COLO668 (cell line): ENCODE data around the gene NAV1.
A peak's percentile ranks its signal among the peaks of the same experiment; 100 is the strongest.
"Not testable (repeated sequence)": the region's sequence is repeated elsewhere in the genome, so short reads cannot be mapped to it uniquely, and the experiment has no call there.

Source experiments
- DNase-seq: peaks from one replicate; lab custom pipeline; 2025; ENCODE audit not compliant: unreplicated experiment; lab: John Stamatoyannopoulos, UW

NAV1 gene

DNA sequence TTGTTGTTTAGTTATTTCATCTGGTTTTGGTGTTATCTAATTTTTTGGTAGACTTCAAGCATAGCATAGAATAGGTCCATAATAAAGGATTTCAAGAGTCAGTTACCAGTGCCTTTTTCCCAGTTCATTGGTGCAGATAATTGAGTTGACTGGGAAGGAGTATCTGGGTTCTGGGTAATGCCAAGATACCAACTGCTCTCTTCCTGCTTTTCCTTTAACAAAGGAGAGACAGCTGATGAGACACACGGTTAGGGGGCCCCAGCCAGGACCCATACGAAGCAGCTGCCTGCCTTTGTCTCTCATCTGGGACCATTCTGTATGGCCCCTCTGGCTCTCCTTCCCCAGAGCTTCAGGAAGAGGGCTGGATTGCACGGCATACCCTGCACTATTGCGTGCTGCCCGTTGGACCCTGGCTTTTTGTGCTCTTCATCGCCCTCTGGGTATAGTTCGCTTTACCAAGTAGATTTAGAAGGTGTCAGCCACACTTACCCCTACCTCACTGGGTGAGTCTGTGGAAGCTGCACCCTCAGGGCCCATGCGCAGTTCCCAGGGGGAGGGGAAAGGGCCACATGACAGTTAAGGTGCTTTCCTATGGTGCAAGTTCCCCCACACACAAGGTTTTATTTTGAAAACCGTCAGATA is 7.0 kb downstream of the NAV1 start:
- DNase-seq = peak; percentile 32

DNA sequence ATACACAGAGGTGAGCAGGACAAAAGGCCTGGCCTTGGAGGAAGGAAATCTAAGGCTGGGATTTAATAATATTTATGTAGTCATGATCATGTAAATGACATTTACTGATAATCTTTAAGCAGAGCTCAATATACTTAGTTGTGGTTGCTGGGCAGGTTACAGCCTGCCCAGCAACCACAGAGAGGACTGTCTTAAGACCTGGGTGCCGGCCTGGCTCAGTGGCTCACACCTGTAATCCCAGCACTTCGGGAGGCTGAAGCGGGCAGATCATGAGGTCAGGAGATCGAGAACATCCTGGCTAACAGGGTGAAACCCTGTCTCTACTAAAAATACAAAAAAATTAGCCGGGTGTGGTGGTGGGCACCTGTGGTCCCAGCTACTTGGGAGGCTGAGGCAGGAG is 10.6 kb downstream of the NAV1 start:
- DNase-seq = not testable (repeated sequence)

DNA sequence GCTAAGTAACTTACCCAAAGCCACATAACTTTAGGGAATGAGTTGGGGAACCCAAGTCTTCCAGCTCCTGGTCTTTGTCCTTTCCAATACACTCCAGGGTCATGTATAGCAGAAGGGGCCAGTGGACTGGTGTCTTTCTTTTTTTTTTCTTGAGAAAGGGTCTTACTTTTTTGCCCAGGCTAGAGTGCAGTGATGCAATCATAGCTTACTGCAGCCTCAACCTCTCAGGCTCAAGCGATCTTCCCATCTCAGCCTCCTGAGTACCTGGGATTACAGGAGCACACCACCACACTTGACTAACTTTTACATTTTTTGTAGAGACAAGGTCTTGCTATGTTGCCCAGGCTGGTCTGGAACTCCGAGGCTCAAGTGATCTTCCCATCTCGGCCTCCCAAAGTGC is 12.2 kb downstream of the NAV1 start:
- no peak for DNase-seq

DNA sequence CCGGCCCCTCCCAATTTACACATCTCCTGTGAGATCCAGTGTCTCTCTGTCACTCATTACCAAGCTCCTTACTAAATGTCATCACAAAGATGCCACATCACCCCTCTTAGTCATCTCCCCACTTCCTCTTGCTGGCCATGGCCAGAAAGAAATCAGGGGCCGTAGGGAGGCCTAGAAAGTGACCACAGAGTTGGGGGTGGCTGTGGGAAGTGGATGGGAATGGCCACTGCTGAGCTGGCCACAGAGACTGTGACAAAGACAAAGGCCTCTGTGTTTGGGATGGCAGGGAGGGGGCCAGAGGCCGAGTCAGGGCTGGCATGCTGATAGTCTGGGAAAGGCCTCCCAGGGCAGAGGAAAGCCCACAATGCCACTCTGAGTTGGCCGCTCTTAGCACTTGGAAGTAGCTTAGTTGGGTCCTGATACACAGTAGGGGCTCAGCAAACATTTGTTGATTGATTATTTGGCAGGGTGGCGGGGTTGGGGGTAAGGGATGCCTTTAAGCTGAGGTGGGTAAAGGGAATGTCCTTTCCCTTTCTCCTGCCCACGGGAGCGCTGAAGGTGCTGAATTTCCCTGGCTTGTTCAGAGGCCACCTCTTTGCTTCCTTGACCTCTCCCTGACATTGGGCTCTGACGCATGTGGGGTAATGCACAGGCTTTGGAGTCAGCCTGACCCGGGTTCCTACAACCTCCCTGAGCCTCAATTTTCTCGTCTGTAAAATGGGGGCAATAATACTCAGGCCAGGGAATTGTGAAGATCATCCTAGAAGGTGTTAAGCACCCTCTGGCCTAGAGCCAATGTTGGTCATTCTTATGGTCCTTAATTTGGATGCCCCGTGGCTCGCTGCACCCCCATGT is 13.2 kb downstream of the NAV1 start:
- no peak for DNase-seq

DNA sequence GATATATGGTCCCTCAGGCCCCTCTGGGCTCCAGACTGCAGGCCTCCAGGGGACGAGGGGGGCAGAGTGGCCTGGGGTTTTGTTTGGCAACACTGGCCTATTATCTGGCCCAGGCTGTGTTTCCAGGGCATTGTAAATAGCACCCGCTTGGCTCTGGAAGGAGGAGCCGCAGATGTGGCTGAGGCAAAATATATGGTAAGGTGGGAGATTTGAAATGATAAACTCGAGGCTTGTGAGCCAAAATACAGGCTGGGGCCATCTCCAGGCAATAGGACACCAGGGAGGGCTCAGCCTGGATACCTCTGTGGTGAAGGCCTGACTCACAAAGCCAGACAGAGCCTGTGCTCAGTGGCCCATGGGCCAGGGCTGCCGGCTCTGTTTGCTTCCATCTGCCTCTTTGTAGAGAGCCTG is 14.0 kb downstream of the NAV1 start:
- DNase-seq = no peak

DNA sequence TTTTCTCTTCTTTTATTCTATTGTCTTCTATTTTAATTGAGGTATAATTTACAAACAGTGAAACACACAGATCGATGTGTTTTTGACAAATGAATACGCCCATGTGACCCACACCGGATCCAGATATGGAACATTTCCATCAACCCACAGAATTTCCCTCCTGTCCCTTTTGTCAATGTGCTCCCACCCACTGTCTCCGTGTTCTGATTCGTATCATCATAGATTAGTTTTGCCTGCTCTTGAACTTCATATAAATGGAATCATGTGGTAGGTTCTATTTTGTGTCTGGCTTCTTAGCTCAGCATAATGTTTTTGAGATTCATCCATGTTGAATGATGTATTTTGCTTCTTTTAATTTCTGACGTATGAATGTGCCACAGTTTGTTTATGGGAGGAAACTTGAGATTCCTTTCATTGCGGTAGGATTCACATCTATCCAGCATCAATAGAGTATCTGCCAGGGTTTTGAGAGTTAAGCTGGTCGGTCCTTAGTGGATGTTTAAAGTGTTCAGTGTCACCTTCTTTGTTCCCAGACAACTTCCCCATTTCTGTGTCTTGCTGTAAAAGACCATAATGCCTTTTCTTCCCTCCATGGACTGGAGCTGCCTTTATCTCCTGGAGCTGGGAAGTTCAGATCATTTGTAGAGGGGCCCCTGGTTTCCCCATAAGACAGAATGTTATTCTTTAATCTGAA is 14.7 kb downstream of the NAV1 start:
- no peak for DNase-seq

DNA sequence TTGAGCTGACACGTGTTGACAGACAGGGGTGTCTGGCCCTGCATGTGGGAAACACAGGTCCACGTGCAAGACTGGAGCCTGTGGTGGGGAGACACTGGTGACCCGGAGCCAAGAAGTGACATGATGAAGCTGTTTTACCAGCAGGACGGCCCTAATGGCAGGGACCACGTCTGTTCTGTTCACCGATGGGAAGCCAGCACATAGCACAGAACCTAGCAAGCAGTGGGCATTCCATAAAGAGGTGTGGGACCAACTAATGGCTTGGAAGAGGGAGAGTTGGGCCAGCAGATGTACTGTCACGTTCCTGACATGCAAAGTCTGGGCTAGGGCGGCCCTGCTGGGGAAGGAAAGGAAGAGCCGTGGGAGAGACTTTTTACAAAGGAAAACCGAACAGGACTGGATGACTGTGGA is 15.3 kb downstream of the NAV1 start:
- no peak for DNase-seq

DNA sequence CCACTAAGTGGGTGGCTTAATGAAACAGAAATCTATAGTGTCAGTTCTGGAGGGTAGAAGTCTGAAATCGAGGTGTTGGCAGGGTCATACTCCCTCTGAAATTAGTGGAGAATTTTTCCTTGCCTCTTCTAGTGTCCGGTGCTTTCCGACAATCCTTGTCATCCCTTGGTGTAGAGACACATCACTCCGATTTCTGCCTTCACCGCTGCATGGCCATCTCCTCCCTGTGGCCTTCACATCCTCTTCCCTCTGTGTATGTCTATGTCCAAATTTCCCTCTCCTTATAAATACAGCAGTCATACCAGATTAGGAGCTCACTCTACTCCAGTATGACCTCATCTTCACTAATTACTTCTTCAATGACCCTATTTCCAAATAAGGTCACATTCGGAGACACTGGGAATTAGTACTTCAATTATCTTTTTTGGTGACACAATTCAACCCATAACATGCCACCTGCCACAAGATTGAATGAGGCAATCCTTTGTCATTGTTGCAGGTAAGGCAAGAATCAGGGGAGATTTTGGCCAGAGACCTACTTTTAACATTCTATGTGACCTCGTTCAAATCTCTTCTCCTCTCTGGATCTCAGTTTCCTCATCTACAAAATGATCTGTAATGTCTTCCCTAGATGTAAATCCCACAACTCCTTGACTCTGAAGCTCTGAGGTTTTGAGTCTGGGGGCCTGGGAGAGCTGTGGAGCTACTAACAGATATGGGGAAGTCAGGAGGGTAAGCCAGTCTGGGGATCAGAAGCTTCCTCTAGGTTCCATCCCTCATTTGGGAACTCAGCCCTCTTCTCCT is 16.1 kb downstream of the NAV1 start:
- DNase-seq = no peak

DNA sequence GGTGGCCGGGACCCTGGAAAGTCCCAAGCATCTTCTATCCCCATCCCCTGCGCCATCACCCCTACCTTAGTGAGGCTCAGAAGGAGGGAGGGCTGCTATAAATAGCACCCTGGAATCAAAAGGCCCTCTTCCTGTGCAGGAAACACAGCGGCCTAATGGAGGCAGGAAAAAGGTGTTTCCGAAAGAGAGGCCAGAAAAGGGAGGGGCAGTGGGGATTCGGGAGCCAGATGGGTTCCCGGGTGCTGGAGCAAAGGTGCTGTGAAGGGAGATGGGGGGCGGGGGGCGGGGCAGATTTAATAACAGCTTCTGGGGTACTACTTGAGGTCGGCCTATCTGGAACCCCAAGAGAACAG is 16.6 kb downstream of the NAV1 start:
- DNase-seq = no peak

DNA sequence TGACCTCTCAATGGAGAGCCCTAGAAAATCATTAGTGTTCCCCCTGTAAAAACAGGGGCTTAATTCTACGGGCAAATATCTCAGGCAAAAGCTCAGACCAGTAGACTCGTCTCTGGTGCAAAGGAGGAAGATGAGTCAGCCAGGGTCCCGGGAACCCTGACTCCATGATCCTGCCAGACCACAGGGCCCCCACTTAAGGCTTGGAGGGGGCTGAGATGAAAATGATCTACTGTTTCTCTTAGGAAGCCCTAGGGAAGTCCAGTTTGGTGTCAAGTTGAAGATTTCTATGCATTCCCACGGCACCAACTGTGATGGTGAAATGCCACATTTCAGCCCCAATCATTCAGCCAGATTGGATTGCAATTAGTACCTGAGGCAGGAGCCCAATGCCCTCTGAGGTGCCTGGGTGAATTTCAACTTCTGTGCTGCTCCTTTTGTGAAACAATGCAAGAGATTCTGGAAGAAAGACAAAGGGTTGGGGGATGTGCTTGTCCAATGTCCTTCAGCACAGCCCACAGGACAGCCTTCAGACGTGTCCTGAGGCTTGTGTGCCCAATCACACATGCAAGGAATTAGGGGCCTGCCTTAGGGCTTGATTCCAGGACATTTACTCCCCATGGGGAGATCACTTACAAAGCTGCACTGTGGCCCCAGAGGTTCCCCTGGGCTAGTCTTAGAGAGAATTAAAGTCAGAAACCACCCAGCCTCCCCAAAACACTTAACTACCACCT is 18.1 kb downstream of the NAV1 start:
- no peak for DNase-seq

DNA sequence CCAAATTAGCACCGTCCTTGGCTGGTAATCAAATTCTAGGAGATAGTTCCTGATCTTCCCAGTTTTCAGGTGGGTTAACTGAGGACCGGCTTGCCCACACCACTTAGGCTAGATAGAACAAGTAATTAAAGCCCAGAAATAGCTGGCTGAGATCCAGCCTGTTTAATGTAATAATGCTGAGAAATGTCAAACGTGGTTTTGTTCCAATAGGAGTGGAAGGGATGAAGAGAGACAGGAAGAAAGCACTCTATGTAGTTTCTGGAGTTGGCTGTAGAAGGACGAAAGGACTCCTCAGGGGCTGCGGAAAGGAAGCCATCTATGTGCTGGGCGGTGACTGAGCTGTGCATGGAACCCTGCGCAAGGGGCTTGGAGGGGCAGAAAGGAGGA is 18.6 kb downstream of the NAV1 start:
- no peak for DNase-seq

DNA sequence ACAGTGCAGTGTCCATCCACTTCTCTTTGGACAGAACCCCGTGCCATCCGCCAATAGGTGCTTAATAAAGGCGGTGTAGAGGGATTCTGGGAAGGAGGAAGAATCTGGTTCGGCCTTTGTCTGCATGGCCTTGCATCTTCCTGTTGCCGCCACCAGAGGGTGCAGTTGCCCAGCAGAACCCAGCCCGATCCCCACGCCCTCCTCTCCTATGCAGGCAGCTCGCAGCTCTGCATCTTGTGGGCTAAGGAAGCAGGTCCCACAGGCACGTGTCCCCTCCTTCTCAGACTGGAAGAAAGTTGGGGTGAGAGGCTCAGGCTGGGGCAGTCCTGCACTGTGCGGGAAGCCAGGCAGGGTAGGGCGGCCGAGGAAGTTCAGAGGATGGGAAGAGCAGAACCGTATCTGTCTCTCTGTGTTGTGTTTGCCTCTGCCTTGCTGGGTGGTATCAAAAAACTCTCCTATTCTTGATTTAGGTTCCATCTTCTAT is 20.8 kb downstream of the NAV1 start:
- DNase-seq = peak; percentile 79

DNA sequence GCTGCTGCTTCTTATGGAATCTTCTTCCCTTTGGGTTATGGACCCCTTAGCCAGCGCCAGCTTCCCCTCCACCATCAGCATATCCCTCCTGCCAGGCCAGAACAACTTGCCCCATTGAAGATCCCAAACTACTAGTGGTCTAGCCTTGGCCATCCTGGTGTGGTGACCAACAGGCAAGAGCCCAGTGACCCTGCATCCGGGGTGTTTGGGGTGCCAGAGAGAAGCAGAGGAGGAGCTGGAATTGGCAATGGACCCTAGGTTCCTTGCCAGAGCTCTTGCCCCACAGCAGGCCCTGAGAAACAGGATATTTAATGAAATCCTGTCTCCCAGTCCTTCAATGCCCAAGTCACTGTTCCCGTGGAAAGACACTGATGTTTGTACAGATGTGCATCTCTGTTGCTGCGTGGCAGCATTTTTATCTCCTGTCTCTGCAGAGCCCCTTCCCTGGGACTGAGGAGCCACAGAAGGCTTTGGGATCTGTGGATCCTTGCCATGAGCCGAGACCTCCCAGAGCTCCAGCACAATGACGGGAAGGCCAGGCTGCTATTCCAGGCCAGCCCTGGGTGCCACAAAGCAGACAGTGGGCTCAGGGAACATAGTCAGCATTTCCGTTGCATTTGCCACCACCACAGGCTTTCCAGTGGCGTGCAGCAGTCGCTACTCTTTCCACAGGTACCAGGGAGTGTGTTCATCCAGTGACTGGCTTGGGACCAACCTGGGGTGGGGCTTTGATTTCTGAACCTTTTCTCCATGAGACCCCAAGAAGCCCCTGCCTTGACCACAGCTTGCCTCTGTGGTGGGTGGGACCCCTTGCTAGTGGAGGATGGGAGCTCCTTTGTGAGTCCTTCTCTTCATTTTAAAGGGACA is 21.6 kb downstream of the NAV1 start:
- DNase-seq = no peak

DNA sequence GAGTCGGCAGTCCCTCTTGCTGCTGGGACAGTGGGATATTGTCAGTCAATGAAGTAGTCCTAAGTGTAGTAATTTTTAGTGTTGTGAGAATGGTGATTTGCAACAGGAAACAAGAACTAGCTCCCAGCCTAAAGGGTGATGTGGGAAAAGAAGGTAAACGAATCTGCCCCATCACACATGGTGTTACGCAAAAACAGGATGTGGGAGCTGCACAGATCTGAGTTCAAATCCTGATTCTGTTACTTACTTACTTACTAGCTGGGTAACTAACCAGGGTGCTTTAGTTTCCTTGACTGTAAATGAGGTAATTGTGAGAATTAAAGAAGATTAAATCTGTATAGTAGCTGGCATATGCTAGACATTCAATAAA is 22.3 kb downstream of the NAV1 start:
- no peak for DNase-seq

DNA sequence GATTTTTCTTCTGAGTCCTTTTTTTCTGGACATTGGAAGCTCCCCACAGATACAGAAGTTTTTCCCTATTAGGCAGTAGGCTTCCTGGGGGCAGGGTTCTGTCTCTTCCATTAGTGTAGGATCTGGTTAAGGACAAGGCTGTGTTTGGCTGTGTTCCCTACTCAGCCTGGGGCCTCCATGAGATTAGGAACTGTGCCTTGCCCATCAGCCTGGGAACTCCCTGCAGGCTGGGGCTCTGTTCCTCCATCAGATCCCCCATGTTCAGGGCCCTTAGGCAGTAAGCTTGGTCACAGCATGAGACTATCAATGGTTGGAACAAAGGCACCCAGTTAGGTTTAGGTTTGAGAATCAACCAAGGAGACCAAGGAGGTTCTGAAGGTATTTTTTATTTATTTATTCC is 22.7 kb downstream of the NAV1 start:
- no peak for DNase-seq

DNA sequence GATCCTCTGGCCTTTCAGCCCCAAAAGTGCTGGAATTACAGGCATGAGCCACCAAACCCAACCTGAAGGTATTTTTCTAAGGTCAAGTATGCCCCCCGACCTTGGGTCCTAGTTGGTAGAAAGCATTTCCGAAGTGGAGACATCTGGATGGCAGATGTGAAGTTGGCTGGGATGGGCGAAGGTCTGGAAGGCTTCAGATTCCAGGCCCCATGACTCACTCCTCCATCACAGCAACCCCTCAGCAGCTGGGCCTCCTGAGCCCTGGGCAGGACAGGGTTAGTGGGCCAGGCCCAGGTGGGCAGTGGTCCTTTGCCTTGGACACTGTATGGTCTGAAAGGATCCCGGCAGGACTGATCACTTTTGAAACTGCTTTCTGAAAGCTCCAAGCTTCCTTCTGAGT is 23.3 kb downstream of the NAV1 start:
- DNase-seq = no peak

DNA sequence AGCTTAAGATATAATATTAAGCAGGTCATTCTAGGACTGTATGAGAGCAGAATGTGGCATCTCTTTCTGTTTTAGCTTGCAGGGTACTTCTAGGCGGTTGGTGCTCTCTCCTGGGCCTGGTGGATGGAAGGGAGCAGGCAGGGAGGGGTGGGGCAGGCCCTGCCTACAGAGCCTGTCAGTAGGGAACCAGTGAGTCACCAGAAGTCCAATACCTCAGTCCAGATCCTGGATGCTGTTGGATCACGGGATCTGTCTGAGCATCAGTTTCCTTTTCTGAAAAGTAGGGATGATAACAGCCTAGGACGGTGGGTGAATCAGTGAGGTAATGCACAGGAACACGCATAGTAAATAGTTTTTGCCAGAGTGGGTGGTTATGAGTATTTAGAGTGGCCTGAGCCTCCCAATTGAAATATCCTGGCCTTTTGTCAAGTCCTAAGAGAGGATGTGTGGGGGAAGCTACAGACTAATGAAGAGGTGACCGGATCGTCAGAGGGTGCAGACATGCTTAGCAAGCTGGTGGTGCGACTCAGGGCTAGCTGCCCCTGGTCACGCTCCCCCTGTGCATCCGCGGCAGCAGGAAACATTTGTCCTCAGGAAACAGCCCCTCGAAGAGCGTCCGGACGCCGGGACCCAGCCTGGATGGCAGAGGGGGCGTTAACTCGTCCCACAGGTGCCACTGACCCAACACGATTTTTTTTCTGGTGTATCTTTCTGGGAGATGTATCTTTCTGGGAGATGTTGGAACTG is 23.9 kb downstream of the NAV1 start:
- DNase-seq = no peak

DNA sequence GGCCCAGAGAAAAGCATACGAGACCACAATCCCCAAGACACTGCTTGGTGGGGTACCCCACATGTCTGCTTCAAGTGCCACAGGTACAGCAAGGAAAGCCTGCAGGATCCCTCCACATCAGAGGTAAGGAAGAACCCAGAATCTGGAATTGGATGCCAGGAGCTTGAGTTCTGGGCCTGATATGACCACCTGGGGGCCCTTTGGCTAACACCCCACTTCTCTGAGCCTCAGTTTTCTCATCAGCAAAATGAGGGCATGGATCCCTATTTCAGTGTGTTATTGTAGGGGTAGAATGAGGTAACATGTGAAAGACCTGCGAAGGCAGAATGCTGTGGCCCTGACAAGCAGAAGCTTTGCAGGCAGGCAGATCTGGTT is 24.5 kb downstream of the NAV1 start:
- DNase-seq = no peak

DNA sequence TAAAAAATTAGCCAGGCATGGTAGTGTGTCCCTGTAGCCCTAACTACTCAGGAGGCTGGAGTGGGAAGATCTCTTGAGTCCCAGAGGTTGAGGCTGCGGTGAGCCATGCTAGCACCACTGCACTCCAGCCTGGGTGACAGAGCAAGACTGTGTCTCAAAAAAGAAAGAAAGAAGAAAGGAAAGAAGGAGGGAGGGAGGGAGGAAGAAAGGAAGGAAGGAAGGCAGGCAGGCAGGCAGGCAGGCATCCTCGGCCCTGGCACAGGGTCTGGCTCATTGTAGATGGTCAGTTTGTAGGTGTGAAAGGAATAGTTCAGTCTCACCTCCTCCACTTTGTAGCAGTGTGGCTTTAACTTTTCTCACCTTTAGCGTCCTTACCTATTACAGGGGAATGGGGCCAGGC is 25.0 kb downstream of the NAV1 start:
- no peak for DNase-seq
